ENCODE results near the gene CTNNA2.

- TF ChIP-seq CTCF (IDR thresholded peaks at IDR 0.05), result no peak
- no peak for TF ChIP-seq POLR2A (IDR thresholded peaks at IDR 0.05)
Observed at GRCh38 chr2:80546766-80547165, 1033.9 kb downstream of the CTNNA2 start.

Measured in uterus (tissue), 2 donors.